Trophoblast cell (in vitro differentiated cells and primary cell): ENCODE measurements around the gene REC8. TPM values are rescaled to one million over a fixed set of nuclear protein-coding genes. Genes with fewer than 3 reads are reported as not detected.

Experiments used
- DNase-seq, 2 donors: peaks; one replicate each; pipeline ENCODE4 v3.0.0-alpha.2; 2016
- H2AFZ ChIP-seq: 2 replicates; pipeline ENCODE4 v1.6.1; 2013; ENCODE audit warnings: low read length, moderate library complexity, mild to moderate bottlenecking; ENCODE audit not compliant: insufficient read depth, poor library complexity
- H2AK5ac ChIP-seq: 2 replicates; pipeline ENCODE4 v1.6.1; 2013; ENCODE audit warnings: mild to moderate bottlenecking, low read length
- H2BK120ac ChIP-seq: 2 replicates; pipeline ENCODE4 v1.6.1; 2013; ENCODE audit warnings: low read length, mild to moderate bottlenecking, moderate library complexity; ENCODE audit not compliant: insufficient read depth, poor library complexity
- H2BK12ac ChIP-seq: 2 replicates; pipeline ENCODE4 v1.6.1; 2013; ENCODE audit warnings: mild to moderate bottlenecking, low read length, moderate library complexity
- H2BK5ac ChIP-seq: 2 replicates; pipeline ENCODE4 v1.6.1; 2013; ENCODE audit warnings: low read length, low read depth, moderate library complexity, mild to moderate bottlenecking; ENCODE audit not compliant: poor library complexity
- H3K14ac ChIP-seq: 2 replicates; pipeline ENCODE4 v1.6.1; 2013; ENCODE audit warnings: mild to moderate bottlenecking, low read length
- H3K18ac ChIP-seq: 2 replicates; pipeline ENCODE4 v1.6.1; 2013; ENCODE audit warnings: mild to moderate bottlenecking, low read length
- H3K23ac ChIP-seq: 2 replicates; pipeline ENCODE4 v1.6.1; 2013; ENCODE audit warnings: low read length
- H3K27ac ChIP-seq: 2 replicates; pipeline ENCODE4 v1.5.1; 2013; ENCODE audit warnings: low read depth, mild to moderate bottlenecking, inconsistent platforms, low read length, moderate library complexity
- H3K27me3 ChIP-seq: 2 replicates; pipeline ENCODE4 v1.6.1; 2013; ENCODE audit warnings: inconsistent platforms, mild to moderate bottlenecking, low read length, moderate library complexity; ENCODE audit not compliant: insufficient read depth
- H3K36me3 ChIP-seq, 2 experiments: 1 replicate in 1 of 2; 2 replicates in 1 of 2; pipeline ENCODE4 v1.6.1; 2013; ENCODE audit warnings: low read length in 2 of 2, mild to moderate bottlenecking in 2 of 2, moderate library complexity in 1 of 2; ENCODE audit not compliant: insufficient read depth in 2 of 2, control insufficient read depth in 1 of 2
- H3K4ac ChIP-seq: 2 replicates; pipeline ENCODE4 v1.6.1; 2013; ENCODE audit warnings: low read depth, mild to moderate bottlenecking, low read length, moderate library complexity
- H3K4me1 ChIP-seq, 2 experiments: 1 replicate in 1 of 2; 2 replicates in 1 of 2; pipeline ENCODE4 v1.6.1; 2013; ENCODE audit warnings: low read length in 2 of 2, mild to moderate bottlenecking in 2 of 2, moderate library complexity in 1 of 2; ENCODE audit not compliant: insufficient read depth in 2 of 2, control insufficient read depth in 1 of 2
- H3K4me2 ChIP-seq: 2 replicates; pipeline ENCODE4 v1.6.1; 2013; ENCODE audit warnings: inconsistent platforms, mild to moderate bottlenecking, low read length, moderate library complexity
- H3K4me3 ChIP-seq: 2 replicates; pipeline ENCODE4 v1.5.1; 2013; ENCODE audit warnings: mild to moderate bottlenecking, low read depth, low read length, inconsistent platforms
- H3K79me1 ChIP-seq: one replicate; pipeline ENCODE4 v1.6.1; 2013; ENCODE audit warnings: low read length
- H3K79me2 ChIP-seq: 2 replicates; pipeline ENCODE4 v1.6.1; 2013; ENCODE audit warnings: low read length, mild to moderate bottlenecking; ENCODE audit not compliant: control insufficient read depth, insufficient read depth, poor library complexity
- H3K9ac ChIP-seq: 2 replicates; pipeline ENCODE4 v1.6.1; 2013; ENCODE audit warnings: mild to moderate bottlenecking, low read length
- H3K9me3 ChIP-seq: 2 replicates; pipeline ENCODE4 v1.6.1; 2013; ENCODE audit warnings: low read depth, mild to moderate bottlenecking, control low read depth, inconsistent platforms, low read length; ENCODE audit not compliant: insufficient read depth
- H4K12ac ChIP-seq: 2 replicates; pipeline ENCODE4 v1.6.1; 2013; ENCODE audit warnings: low read depth, mild to moderate bottlenecking, low read length, moderate library complexity
- H4K8ac ChIP-seq: 2 replicates; pipeline ENCODE4 v1.6.1; 2013; ENCODE audit warnings: low read depth, mild to moderate bottlenecking, low read length, moderate library complexity
- H4K91ac ChIP-seq: one replicate; pipeline ENCODE4 v1.6.1; 2013; ENCODE audit warnings: low read depth, mild to moderate bottlenecking, low read length, moderate library complexity
- WGBS: extraction: QIAGEN DNeasy Blood & Tissue Kit; methylation state at CpG from one replicate; pipeline ENCODE4 v1.1.7; 2013; ENCODE audit warnings: missing lambda C conversion rate; ENCODE audit not compliant: insufficient read length, insufficient coverage; ENCODE audit errors: extremely low coverage; 5-methylcytosine and 5-hydroxymethylcytosine counted together
- polyA plus RNA-seq: library from polyadenylated mRNA; stranded (reverse); fragments of 200-250 nt; gene quantifications from 2 replicates; pipeline ENCODE4 v1.2.3, GENCODE V29; 2013

Gene REC8, protein sequence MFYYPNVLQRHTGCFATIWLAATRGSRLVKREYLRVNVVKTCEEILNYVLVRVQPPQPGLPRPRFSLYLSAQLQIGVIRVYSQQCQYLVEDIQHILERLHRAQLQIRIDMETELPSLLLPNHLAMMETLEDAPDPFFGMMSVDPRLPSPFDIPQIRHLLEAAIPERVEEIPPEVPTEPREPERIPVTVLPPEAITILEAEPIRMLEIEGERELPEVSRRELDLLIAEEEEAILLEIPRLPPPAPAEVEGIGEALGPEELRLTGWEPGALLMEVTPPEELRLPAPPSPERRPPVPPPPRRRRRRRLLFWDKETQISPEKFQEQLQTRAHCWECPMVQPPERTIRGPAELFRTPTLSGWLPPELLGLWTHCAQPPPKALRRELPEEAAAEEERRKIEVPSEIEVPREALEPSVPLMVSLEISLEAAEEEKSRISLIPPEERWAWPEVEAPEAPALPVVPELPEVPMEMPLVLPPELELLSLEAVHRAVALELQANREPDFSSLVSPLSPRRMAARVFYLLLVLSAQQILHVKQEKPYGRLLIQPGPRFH
- 9.3 and 9.4 TPM in 2 replicates for polyA plus RNA-seq

DNA sequence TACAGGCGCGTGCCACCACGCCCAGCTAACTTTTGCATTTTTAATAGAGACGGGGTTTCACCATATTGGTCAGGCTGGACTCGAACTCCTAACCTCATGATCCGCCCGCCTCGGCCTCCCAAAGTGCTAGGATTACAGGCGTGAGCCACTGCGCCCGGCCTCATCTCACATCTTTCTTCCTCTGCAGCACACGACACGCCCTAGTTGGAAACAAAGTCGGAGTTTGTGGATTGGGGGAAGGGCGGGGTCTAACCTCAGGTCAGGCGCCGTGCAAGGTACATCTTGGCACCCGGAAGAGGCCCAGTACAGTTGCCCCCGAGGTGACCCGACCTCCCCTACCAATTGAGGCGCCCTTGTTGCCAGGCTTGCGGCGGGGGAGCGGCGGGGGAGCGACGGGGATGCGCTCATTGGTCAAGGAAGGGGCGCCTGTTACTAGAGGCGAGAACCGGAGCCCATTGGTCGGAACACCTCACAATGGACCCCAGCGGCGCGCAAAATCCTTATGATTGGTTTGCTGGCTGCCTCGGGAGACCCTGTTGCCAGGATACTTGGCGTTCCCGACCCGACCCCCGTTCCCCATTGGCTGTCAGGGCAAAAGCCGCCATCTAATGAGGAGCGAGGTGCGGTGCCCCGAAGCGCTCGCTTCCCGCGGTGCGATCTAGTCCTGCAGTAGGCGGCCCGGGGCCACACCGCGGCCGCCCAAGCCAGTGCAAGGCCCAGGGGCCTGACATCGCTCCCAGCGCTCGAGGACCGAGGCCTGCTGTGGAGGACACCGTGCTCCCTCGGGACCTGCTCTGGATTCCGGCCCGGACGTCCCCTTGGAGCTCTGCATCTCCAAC is at the start of gene REC8:
REC8 (plus strand) TSS at position 659 of the 839 bp plus-strand sequence. CDS start 473 bp downstream, outside the sequence.
- Histone ChIP-seq H3K36me3 (peaks cover 7 to 13% of the 10 kb centered on the region in 2 experiments), H3K14ac (peak within 1 kb of the TSS; percentile 34), H4K8ac (peak within 1 kb of the TSS; percentile 81), H4K91ac (peak within 1 kb of the TSS; percentile 26), H3K4ac (no peak within 1 kb of the TSS), H2BK12ac (no peak within 1 kb of the TSS), H3K4me3 (peak within 1 kb of the TSS; percentile 62), H3K9ac (no peak within 1 kb of the TSS), H4K12ac (peak within 1 kb of the TSS; percentile 63), H3K79me1 (no peaks in the 10 kb centered on the region), H3K9me3 (no peaks in the 10 kb centered on the region), H3K23ac (no peak within 1 kb of the TSS), H3K18ac (peak within 1 kb of the TSS; percentile 29), H3K4me1 (peaks cover 3 to 7% of the 10 kb centered on the region in 2 experiments), H2BK5ac (no peak within 1 kb of the TSS), H2AFZ (peak within 1 kb of the TSS; percentile 56), H3K27me3 (no peaks in the 10 kb centered on the region), H3K79me2 (no peaks in the 10 kb centered on the region), H3K27ac (no peak within 1 kb of the TSS), H3K4me2 (peak within 1 kb of the TSS; percentile 67), H2BK120ac (no peak within 1 kb of the TSS), H2AK5ac (no peak within 1 kb of the TSS)
- WGBS, result no CpG with 5 or more reads among the region's 63 CpGs
- no peak for DNase-seq

DNA sequence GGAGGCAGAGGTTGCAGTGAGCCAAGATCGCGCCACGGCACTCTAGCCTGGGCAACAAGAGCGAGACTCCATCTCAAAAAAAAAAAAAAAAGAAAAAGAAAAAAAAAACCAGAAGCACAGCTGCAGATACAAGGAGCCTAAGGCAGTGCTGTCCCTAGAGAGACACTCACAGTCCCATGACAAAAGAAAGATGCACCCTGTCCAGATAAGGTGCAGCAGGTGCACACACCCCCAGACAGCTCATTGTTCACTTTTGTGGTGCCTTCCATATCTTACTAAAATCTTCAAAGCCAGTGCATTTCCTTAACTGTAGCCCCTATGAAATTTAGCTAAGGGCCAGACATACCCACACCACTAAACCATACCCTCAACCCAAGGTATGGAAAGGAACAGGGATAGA is 49.5 kb upstream of the REC8 start:
- H3K79me2 ChIP-seq, result no peaks in the 10 kb centered on the region

DNA sequence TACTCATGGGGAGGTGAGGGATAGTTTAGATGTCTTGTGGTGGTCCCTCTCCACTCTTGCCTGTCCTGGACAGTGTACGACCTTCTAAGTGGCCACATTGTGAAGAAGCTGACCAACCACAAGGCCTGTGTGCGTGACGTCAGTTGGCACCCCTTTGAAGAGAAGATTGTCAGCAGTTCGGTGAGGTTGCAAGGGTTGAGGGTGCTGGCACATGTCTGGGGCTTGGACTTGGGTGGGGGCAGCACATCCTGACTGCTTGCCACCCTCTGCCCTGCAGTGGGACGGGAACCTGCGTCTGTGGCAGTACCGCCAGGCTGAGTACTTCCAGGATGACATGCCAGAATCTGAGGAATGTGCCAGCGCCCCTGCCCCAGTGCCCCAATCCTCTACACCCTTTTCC is 49.0 kb upstream of the REC8 start:
- WGBS, result no CpG with 5 or more reads among the region's 8 CpGs
- DNase-seq, result no peak
- H3K9me3 ChIP-seq, result peaks cover 2% of the 10 kb centered on the region
- no peak overlapping the region for H3K18ac ChIP-seq
- H3K27me3 ChIP-seq, result no peaks in the 10 kb centered on the region
- no peak overlapping the region for H3K4me2 ChIP-seq
- H3K79me2 ChIP-seq, result no peaks in the 10 kb centered on the region
- no peak overlapping the region for H4K8ac ChIP-seq
- H2BK5ac ChIP-seq, result no peak overlapping the region
- no peaks in the 10 kb centered on the region for H3K79me1 ChIP-seq
- no peak overlapping the region for H3K9ac ChIP-seq
- no peak overlapping the region for H3K14ac ChIP-seq
- H2BK120ac ChIP-seq, result no peak overlapping the region
- H2AK5ac ChIP-seq, result no peak overlapping the region
- no peaks in the 10 kb centered on the region for H3K4me1 ChIP-seq
- H3K23ac ChIP-seq, result no peak overlapping the region
- no peak overlapping the region for H2AFZ ChIP-seq
- no peak overlapping the region for H2BK12ac ChIP-seq
- no peak overlapping the region for H3K4me3 ChIP-seq
- peaks cover 33 to 50% of the 10 kb centered on the region in 2 experiments for H3K36me3 ChIP-seq
- no peak overlapping the region for H4K12ac ChIP-seq
- H3K27ac ChIP-seq, result no peak overlapping the region
- H4K91ac ChIP-seq, result no peak overlapping the region
- no peak overlapping the region for H3K4ac ChIP-seq

More for the DNA sequence above, 49.5 kb upstream of the REC8 start:
- no CpG with 5 or more reads among the region's 4 CpGs for WGBS
- no peak overlapping the region for H3K18ac ChIP-seq
- H3K4ac ChIP-seq, result no peak overlapping the region
- H3K23ac ChIP-seq, result no peak overlapping the region
- no peaks in the 10 kb centered on the region for H3K4me1 ChIP-seq
- H4K12ac ChIP-seq, result no peak overlapping the region
- no peak overlapping the region for H2AK5ac ChIP-seq
- H3K9me3 ChIP-seq, result peaks cover 2% of the 10 kb centered on the region
- H2BK12ac ChIP-seq, result no peak overlapping the region
- H3K4me3 ChIP-seq, result no peak overlapping the region
- peaks cover 33 to 53% of the 10 kb centered on the region in 2 experiments for H3K36me3 ChIP-seq
- H3K27me3 ChIP-seq, result no peaks in the 10 kb centered on the region
- no peak overlapping the region for H3K14ac ChIP-seq
- H2AFZ ChIP-seq, result no peak overlapping the region
- no peak overlapping the region for H2BK5ac ChIP-seq
- no peak overlapping the region for H2BK120ac ChIP-seq
- no peaks in the 10 kb centered on the region for H3K79me1 ChIP-seq
- no peak overlapping the region for H3K27ac ChIP-seq
- H3K9ac ChIP-seq, result no peak overlapping the region
- no peak overlapping the region for H4K8ac ChIP-seq
- no peak for DNase-seq
- H4K91ac ChIP-seq, result no peak overlapping the region
- no peak overlapping the region for H3K4me2 ChIP-seq
